Prostate gland (tissue), 2 donors: Measurements from ENCODE around the gene ZMAT3.

Experiments
- CTCF ChIP-seq, 4 experiments: fragments of 200-600 bp in 2 of 4; fragments of 450-650 bp in 2 of 4; sonication (generic) in 2 of 4; IDR thresholded peaks; 1 replicate in 3 of 4; 2 replicates in 1 of 4; pipeline ENCODE4 v1.5.1; 2016 to 2019; ENCODE audit warnings: antibody characterized with exemption in 4 of 4, mild to moderate bottlenecking in 2 of 4, moderate library complexity in 2 of 4
- POLR2AphosphoS5 ChIP-seq: sonication (generic); formaldehyde crosslinking; IDR thresholded peaks from one replicate; pipeline ENCODE4 v1.6.1; 2017; ENCODE audit warnings: antibody characterized with exemption

GRCh38 chr3:179028408-179028807 lies 43.2 kb downstream of the ZMAT3 start:
- TF ChIP-seq CTCF (IDR thresholded peaks at IDR 0.05), result no peak
- TF ChIP-seq POLR2AphosphoS5, result no peak
